Kidney tubule cell (primary cell): Measurements from ENCODE around the gene RAPGEF2.
"Not testable (repeated sequence)": the region's sequence is repeated elsewhere in the genome, so short reads cannot be mapped to it uniquely, and the experiment has no call there.

ENCODE experiments used
- DNase-seq: peaks from one replicate; pipeline ENCODE4 v3.0.0-alpha.2; 2018; ENCODE audit warnings: low spot score

Gene RAPGEF2

DNA sequence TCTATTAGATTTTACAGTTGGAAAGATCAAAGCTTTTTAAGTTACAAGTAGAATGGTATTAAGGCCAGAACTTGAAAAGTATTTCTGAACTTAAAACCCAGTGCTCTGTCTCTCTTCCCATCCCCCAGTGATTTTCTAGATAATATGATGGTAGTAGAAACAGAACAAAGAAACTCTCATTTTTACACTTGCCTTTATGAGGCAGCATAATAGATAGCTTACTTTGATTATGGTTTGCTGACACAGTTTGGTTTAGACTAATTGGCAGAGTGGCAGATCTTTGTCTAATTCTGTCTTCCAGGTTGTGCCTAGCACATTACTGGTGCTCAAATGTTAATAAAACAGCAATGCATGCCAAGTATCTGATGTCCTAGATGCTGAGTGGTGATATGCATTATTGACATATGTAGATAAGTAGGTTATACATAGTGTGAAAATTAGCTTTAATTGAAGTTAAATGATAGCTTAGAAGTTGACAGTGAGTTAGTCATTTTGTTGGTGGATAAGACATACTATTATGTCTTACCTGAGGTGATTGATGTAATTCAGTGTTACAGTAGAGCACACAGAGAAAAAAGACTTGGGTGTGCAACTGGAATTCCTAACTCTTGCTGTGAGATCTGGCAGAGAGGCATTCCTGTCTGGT is 4.3 kb upstream of the RAPGEF2 start:
- DNase-seq: no peak

DNA sequence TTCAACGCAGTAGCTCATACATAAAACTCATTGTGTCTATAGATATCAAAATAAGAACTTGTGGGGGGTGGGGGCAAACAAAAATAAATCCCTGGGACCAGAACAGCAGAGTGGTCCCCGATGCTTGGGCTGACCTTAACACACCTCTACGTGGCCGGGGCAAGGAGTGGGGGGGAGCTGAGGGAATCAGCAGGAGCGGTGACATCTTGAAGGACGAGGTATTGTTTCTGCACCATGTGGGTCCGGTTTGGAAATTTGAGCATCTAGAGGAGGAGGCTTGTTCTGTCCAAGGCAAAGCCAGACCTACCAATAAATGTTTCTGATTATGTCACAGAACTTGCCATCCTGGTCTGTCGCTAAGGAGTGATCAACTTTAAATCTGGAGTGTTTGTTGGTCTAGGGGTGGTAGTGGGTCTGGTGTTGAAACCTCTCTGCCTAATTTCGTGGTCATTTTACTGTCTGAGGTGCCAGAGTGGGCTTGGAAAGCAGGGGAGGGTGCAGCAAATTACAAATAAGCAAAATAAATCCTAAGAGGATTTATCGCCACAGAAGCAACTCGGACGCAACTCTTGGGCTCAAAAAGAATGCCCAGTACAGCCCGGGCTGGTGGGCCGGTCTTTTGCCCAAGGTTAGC is 774 bp upstream of the RAPGEF2 start:
- no peak for DNase-seq

DNA sequence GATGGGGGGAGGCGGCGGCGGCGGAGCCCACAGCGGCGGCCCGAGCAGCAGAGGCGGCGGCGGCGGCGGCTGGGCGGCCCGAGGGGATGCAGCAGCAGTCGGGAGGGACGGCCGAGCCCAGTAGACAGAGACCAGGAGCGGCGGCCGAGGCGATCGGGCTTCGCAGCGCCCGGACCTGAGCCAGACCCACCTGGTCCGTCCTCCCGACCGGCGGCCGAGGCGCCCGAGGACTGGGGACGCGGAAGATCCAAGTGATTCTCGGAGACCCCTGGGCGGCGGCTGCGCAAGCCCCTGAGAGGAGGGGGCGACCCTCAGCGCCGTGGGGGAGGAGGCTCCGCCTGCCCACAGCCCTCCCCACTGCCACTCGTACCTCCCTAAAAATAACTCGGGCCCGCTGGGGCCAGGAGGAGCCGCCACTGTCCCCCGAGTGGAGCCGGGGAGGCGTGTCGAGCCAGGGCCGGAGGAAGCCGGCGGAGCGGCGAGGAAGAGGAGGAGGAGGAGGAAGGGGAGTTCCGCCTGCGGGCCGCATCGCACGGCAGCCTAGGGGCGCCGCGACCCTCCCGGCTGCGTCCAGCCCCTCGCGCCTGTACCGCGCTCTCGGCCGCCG is 608 bp downstream of the RAPGEF2 start:
- peak; percentile 57 for DNase-seq

DNA sequence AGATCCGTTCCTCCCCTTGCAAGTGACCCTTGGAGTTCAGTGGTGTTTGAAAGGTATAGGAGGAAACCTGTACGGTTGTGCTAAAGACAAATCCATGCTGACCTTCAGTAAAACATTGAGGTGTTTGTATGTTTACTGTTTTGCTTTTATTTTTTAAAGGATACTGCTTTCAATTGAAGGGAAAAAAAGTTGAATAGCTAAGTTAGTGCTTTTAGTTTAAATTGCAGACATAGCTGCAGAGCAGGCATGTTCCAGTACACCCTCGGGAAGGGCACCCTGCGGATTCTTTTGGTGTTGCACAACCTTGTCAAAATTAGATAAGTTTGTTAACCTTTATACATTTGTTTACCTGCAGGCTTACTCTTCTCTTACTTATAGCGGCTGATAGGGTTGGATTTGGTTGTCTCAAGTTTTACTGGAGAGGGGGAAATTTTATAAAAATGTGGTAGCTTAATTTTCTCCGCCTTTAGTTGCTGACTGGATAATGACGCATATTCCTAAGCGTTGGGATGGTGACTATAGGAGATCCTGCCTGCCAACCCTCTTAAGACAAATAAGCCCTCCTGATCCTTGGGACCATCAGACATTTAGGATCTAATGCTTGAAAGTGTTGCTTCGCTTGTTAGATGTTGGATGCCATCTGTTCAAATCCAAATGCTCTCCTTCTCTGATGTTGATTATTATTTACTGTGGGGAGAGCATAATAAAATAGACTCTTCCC is 2.0 kb downstream of the RAPGEF2 start:
- DNase-seq: no peak

DNA sequence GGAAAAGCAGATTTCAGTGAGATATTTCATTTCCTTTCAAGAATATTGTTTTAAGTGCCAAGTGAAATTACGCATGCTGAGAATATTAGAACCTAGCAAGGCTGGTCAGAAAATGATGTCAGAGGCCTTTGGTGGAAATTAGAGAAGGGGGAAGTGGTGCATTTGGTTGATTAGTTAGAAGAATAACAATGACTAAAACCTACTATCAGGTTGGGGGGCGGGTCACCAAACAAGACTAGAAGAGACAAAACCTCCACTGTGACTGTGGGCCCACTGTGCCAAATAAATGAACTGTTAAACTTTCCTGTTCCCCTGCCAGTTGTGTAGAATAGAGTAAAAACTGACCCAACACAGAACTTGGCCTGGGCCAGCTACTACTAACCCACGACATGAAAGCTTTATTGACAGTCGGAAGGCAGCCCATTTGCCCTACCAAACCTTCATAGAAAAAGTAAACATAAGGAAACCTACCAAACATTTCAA is 2.9 kb downstream of the RAPGEF2 start:
- peak; percentile 74 for DNase-seq

DNA sequence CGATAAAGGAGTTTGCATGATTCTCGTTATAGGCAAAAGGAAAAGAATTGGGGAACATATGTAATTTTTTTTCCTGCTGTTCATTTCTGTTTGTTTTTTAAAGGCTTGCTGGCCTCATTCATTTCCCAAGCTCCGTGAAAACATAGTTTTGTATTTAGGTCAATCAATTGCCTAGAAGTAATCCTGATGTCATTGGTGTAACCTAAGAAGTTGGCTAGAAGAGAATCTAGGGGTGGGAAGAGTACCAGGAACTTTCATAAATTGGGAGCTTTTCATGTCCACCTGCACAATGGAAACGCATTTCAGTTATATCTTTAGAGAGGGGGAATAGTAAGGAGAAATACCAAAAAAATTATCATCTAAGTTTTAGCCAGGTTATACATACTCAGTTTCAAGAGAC is 3.8 kb downstream of the RAPGEF2 start:
- DNase-seq: no peak

DNA sequence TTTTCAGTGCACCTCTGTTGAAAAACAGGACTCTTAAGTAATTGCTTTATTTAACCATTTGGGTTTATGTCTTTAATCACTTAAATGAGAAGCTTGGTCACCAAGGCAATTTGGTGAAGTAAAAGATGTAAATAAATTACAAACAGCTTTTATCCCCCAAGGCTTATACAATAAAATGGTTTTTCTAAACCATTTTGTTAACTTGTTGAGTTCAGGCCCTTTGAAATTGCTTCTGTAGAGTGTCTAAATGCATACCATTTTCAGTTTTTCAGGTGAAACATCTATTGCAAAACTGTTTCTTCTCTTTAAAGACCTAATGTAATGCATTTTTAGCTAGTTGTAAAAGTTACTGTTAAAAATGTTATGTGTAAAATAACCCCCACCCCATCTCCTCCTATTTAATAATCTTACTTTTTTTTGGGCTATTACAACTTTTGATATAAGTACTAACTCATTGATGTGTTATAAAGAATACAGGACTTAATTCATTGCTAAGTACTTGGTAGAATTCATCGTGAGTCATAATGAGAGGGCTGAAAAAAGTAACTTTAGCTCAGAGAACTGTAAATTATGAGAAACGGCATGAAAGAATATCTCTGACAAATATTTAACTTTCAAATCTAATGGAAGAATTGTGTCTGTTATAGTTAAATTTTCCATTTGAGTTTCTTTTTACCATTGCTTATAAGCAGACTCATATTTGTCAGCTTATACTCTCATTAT is 4.5 kb downstream of the RAPGEF2 start:
- peak; percentile 17 for DNase-seq

DNA sequence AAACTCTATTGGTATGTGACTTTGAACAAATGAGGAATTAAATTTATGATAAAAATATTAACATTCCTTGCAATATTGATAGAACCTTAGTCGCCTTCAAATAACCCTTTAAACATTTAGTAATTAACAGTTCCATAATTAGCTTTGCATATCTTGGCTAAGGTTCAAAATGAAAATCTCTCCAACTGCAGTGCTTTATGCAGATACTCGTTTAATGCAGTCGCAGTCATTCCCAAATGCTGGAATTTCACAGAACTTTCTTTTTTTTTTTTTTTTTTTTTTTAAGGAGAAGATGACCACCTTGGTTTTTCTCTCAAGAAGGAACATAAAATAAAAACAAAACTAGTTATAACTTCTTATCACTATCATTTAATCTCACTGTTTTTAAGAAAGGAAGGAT is 5.2 kb downstream of the RAPGEF2 start:
- DNase-seq: no peak

DNA sequence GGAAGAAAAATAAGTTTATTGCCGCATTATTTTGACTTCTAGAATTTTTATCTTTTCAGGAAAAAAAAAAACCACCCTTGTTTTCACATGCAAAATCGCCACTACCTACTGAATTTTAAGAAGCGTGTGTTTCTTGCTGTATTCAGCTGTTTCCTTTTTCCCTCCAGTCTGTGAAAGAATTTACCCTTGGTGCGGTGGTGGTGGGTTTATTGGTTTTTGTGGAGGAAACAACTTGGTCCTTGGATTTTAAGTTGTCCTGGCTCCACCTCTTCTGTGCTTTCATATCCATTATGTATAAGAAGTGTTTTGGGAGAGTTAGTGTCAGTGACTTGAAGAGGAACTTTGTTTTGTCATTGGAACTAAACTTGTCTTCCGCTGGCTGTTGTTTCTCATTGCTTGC is 8.1 kb downstream of the RAPGEF2 start:
- DNase-seq: no peak

DNA sequence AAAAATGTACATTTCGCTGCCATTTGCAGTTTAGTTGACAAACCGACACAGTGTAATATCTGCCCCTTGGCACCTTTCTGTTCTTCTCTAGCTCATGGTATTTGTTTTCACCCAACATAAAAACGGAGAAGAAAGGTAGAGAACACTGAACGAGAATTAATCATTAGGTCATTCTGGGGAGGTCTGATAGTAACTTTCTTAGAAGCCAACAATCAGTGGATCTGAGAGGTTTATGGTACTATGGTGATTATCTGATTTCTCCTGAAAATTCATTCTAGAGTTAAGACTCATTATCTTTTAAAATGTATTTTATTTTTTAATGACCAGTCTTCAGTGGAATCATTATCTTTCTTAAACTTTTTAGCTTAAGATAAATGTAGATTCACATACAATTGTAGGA is 8.5 kb downstream of the RAPGEF2 start:
- DNase-seq: no peak

DNA sequence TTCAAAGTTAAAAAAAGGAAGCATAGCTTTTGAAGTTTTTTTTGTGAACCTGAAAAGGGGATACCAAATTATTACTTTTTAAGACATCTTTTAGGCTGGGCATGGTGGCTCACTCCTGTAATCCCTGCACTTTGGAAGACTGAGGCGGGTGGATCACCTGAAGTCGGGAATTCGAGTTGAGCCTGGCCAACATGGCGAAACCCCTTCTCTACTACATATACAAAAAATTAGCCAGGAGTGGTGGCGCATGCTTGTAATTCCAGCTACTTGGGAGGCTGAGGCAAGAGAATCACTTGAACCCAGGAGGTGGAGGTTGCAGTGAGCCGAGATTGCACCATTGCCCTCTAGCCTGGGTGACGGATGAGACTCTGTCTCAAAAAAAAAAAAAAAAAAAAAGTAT is 10.5 kb downstream of the RAPGEF2 start:
- not testable (repeated sequence) for DNase-seq

DNA sequence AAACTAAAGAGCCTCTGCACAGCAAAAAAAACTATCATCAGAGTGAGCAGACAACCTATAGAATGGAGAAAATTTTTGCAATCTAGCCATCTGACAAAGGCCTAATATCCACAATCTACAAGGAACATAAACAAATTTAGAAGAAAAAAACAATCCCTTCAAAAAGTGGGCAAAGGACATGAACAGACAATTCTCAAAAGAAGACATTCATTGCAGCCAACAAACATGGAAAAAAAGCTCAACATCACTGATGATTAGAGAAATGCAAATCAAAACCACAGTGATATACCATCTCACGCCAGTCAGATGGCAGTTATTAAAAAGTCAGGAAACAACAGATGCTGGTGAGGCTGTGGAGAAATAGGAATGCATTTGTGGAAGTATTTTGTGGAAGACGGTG is 13.2 kb downstream of the RAPGEF2 start:
- not testable (repeated sequence) for DNase-seq

DNA sequence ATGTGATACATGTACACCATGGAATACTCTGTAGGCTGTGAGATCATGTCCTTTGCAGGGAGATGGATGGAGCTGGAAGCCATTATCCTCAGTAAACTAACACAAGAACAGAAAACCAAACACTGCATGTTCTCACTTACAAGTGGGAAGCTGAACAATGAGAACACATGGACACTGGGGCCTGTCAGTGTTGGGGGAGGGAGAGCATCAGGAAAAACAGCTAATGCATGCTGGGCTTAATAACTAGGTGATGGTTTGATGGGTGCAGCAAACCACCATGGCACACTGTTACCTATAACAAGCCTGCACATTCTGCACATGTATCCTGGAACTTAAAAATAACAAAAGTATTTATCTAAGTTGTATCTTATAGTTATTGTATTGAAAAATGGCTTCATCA is 13.8 kb downstream of the RAPGEF2 start:
- not testable (repeated sequence) for DNase-seq

DNA sequence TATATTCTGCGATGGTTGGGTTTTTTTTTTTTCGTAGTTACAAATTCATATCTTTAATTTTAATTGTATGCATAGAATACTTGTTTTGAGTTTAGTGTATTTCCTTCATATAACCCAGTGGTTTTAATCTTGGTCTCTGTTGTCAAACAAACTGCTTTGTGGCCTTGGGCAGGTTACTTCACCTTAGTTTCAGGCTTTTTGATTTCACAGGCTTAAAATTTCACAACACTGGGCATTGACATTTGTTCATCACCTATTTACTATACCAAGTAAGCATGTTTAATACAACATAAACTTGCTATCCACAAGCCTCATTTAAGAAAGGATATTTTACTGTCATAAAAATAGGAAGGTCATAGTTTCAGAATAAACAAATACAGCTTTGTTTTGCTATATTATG is 14.7 kb downstream of the RAPGEF2 start:
- no peak for DNase-seq

DNA sequence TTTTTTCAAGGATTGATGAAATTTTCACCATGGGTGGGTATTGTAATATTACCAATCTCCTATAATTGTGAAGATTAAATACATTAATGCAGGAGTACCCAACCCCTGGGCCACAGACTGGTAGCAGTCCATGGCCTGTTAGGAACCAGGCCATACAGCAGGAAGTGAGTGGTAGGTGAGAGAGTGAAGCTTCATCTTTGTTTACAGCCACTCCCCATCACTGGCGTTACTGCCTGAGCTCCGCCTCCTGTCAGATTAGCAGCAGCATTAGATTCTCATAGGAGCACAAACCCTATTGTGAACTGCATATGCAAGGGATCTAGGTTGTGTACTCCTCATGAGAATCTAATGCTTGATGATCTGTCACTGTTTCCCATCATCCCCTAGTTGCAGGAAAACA is 15.1 kb downstream of the RAPGEF2 start:
- DNase-seq: no peak

DNA sequence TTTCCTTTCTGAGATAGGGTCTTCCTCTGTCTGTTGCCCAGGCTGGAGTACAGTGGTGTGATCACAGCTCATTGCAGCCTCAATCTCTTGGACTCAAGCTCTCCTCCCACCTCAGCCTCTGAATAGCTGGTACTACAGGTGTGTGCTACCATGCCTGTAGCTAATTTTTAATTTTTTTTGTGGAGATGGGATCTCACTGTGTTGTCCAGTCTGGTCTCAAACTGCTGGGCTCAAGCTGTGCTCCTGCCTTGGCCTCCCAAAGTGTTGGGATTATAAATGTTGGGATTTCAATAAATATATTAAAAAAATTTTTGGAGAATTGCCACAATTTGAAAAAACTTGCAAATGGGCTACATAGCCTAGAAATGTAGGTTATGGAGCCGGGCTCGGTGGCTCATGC is 18.5 kb downstream of the RAPGEF2 start:
- DNase-seq: no peak

DNA sequence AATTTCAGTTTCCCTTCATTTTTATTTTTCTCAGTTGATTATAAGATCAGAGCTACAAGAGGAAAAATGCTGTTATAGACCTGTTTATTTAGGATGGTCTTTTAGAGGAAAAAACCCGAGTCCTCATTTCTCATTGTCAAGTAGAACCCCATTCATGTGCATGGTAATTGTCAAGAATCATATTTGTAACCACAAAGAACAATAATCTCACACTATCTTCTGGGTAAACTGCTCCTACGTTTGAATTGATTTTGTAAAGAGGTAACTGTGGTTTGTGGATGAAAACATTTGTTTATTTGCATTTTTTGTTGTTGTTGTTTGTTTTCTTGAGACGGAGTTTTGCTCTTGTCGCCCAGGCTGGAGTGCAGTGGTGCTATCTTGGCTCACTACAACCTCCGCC is 23.8 kb downstream of the RAPGEF2 start:
- no peak for DNase-seq

DNA sequence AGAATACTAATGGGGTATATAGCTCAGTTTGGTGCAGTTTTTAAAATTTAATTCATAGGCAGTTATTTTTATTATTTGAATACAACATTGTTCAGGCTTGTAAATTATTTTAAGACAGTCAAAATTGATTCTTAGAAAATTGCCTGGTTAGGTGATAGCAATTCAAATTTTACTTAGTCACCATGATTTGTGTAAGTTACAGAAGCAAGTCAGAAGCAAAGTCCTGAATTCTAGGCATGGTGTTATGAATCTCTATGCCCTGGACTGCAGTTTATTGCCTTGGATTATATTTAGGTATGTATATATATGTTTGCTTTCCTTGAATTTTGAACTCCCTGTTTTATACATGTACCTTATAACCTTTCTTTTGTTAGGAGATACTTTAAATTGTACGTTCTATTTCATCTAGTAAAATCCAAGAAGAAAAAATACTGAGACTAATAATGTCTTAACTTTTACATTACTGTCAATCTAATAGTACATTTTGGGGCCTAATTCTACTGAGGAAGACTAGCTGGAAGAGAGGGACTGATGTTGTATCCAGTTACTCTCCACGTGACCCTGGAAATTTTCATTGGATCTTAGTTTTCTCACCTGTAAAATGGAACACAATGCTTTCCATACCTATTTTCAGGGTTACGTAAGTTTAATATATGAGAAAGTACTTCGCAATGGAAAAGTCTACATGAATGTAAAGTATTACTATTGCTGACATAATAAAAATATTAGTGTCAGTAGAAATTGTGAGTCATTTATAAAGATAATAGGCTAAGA is 25.1 kb downstream of the RAPGEF2 start:
- DNase-seq: no peak

DNA sequence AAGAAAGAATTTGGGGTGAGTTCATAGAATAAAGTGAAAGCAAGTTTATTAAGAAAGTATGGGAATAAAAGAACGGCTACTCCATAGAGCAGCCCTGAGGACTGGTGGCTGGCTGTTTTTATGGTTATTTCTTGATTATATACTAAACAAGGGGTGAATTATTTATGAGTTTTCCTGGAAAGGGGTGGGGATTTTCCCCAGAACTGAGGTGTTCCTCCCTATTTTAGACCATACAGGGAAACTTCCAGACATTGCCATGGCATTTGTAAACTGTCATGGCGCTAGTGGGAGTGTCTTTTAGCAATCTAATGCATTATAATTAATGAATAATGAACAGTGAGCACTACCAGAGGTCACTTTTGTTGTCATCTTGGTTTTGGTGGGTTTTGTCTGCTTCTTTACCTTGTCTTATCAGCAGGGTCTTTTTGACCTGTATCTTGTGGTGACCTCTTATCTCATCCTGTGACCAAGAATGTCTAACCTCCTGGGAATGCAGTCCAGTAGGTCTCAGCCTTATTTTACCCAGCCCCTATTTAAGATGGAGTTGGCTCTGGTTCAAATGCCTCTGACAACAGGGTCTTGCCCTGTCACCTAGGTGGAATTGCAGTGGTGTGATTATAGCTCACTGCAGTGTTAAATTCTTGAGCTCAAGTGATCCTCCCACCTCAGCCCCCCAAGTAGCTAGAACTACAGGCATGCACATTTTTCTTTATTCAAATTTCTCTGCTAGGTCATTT is 27.1 kb downstream of the RAPGEF2 start:
- peak; percentile 35 for DNase-seq

DNA sequence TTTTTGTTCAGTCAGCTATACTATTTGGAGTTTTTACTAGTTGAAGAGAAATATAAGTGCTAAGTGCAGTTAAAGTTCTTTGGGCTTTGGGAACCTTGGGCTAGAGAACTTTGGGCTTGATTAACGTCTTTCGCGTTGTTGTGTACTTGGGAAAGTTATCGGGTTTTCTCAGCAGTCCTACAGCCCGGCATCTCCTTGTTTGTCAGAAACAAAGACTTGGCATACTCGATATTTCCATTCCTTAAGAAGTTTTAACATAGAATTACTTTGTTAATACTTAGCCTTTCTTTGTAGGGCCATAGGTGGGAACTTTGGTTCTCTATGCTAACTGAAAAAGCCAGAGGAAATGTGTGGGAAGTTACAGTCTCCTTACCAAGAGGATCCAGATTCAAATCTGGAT is 28.7 kb downstream of the RAPGEF2 start:
- no peak for DNase-seq

DNA sequence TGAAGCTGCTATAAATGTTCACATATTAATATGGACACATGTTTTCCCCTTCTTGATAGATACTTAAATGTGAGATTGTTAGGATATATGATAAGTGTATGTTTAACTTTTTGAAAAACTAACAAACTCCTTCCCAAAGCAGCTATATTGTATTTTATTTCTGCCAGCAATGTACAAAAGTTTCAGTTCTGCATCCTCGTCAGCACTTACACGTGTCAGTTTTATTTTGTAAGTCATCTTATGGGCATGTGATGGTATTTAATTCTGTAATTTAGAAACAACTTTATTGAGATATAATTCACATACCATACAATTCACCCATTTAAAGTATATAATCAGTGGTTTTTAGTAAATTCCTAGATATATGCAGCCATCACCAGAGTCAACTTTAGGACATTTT is 31.6 kb downstream of the RAPGEF2 start:
- DNase-seq: no peak
